HL-60 (cell line): ENCODE results near the gene CPPED1.
A peak's percentile ranks its signal among the peaks of the same experiment; 100 is the strongest.
"Not testable (repeated sequence)": the region's sequence is repeated elsewhere in the genome, so short reads cannot be mapped to it uniquely, and the experiment has no call there.

Source experiments
- DNase-seq, 2 experiments: peaks; one replicate each; pipeline ENCODE4 v3.0.0-alpha.2; 2010 to 2020; ENCODE audit warnings: low read depth in 1 of 2, low spot score in 1 of 2
- H3K27ac ChIP-seq: fragments of 250-450 bp; sonication (Bioruptor Pico); replicated peaks from 2 replicates; pipeline ENCODE4 v1.5.1; 2020; ENCODE audit warnings: mild to moderate bottlenecking, moderate library complexity
- H3K27me3 ChIP-seq: fragments of 250-450 bp; sonication (Bioruptor Pico); 2 replicates; pipeline ENCODE4 v1.5.1; 2021; ENCODE audit warnings: mild to moderate bottlenecking, moderate library complexity; ENCODE audit not compliant: insufficient read depth, poor library complexity, severe bottlenecking
- H3K4me3 ChIP-seq: replicated peaks from 2 replicates; pipeline ENCODE4 v1.5.1; 2011; ENCODE audit warnings: mild to moderate bottlenecking, control low read depth, low read length; ENCODE audit not compliant: insufficient read depth
- CTCF ChIP-seq: IDR thresholded peaks from one replicate; pipeline ENCODE4 v1.5.1; 2011; ENCODE audit warnings: low read length, control low read depth, inconsistent platforms; ENCODE audit not compliant: insufficient read depth
- GABPA ChIP-seq: IDR thresholded peaks from 2 replicates; pipeline ENCODE4 v1.6.1; 2012; ENCODE audit warnings: low read depth
- POLR2AphosphoS5 ChIP-seq: IDR thresholded peaks from 2 replicates; pipeline ENCODE4 v1.6.1; 2012; ENCODE audit warnings: low read depth
- REST ChIP-seq: IDR thresholded peaks from 2 replicates; pipeline ENCODE4 v1.6.1; 2012; ENCODE audit warnings: low read depth; ENCODE audit not compliant: insufficient replicate concordance
- SPI1 ChIP-seq: IDR thresholded peaks from 2 replicates; pipeline ENCODE4 v1.6.1; 2012; ENCODE audit warnings: low read depth, mild to moderate bottlenecking, borderline replicate concordance

CPPED1 gene

GRCh38 chr16:12802661-12803060 lies 1.0 kb downstream of the CPPED1 start:
- TF ChIP-seq CTCF (no peak), SPI1 (0 out of 2 replicates have a peak, but pooled peaks have one; percentile 3)
- H3K27me3 ChIP-seq, result no peaks in the 10 kb centered on the region
- peak overlapping the region; percentile 93 for H3K27ac ChIP-seq
- peak overlapping the region; percentile 60 for H3K4me3 ChIP-seq
- no peak for DNase-seq

GRCh38 chr16:12802048-12802447 lies 1.6 kb downstream of the CPPED1 start:
- Histone ChIP-seq H3K27me3 (no peaks in the 10 kb centered on the region), H3K27ac (peak overlapping the region; percentile 93), H3K4me3 (peak overlapping the region; percentile 60)
- no peak for DNase-seq
- TF ChIP-seq REST, result no peak
- TF ChIP-seq GABPA, result no peak
- TF ChIP-seq SPI1, result no peak
- no peak for TF ChIP-seq CTCF

- Histone ChIP-seq H3K27ac (peak overlapping the region; percentile 93), H3K27me3 (no peaks in the 10 kb centered on the region), H3K4me3 (peak overlapping the region; percentile 1; the same call in 1 of the 2 replicates)
- TF ChIP-seq REST (no peak), GABPA (no peak), CTCF (no peak), POLR2AphosphoS5 (peak; percentile 68; the same call in 1 of the 2 replicates), SPI1 (peak; percentile 94)
- DNase-seq, result peak; percentile 49 to 91
Observed at GRCh38 chr16:12801511-12802042, 2.1 kb downstream of the CPPED1 start.

- Histone ChIP-seq H3K4me3 (no peak overlapping the region), H3K27me3 (no peaks in the 10 kb centered on the region), H3K27ac (peak overlapping the region; percentile 93)
- peak in 1 of 2 experiments; percentile 10 for DNase-seq
- no peak for TF ChIP-seq GABPA
- no peak for TF ChIP-seq POLR2AphosphoS5
- TF ChIP-seq SPI1, result no peak
- TF ChIP-seq REST, result no peak
- TF ChIP-seq CTCF, result no peak
Observed at GRCh38 chr16:12800817-12801216, 2.9 kb downstream of the CPPED1 start.

GRCh38 chr16:12799996-12800395 lies 3.7 kb downstream of the CPPED1 start:
- not testable (repeated sequence) for H3K4me3 ChIP-seq, H3K27me3 ChIP-seq, DNase-seq, H3K27ac ChIP-seq
